ENCODE data around the gene SORCS2.

SORCS2 gene

GRCh38 chr4:7659429-7660175, 467.3 kb downstream of the SORCS2 start:
- TF ChIP-seq GATA3 (IDR thresholded peaks at IDR 0.05; ENCODE audit: low read depth, low read length) (no peak), GATA2 (IDR thresholded peaks at IDR 0.05; ENCODE audit: low read depth, low read length) (no peak)

GRCh38 chr4:7660176-7661039, 468.1 kb downstream of the SORCS2 start:
- no peak for TF ChIP-seq GATA3 (IDR thresholded peaks at IDR 0.05; ENCODE audit: low read depth, low read length)
- no peak for TF ChIP-seq GATA2 (IDR thresholded peaks at IDR 0.05; ENCODE audit: low read depth, low read length)

GRCh38 chr4:7661066-7661748, 468.9 kb downstream of the SORCS2 start:
- TF ChIP-seq GATA3 (IDR thresholded peaks at IDR 0.05; ENCODE audit: low read depth, low read length), result no peak
- no peak for TF ChIP-seq GATA2 (IDR thresholded peaks at IDR 0.05; ENCODE audit: low read depth, low read length)

- TF ChIP-seq GATA3 (IDR thresholded peaks at IDR 0.05; ENCODE audit: low read depth, low read length) (no peak), GATA2 (IDR thresholded peaks at IDR 0.05; ENCODE audit: low read depth, low read length) (no peak)
These were observed 469.6 kb downstream of the SORCS2 start for GRCh38 chr4:7661846-7662506.

- TF ChIP-seq GATA3 (IDR thresholded peaks at IDR 0.05; ENCODE audit: low read depth, low read length) (no peak), GATA2 (IDR thresholded peaks at IDR 0.05; ENCODE audit: low read depth, low read length) (no peak)
These were observed 470.1 kb downstream of the SORCS2 start for GRCh38 chr4:7662507-7662846.

GRCh38 chr4:7663075-7663541, 470.8 kb downstream of the SORCS2 start:
- no peak for TF ChIP-seq GATA2 (IDR thresholded peaks at IDR 0.05; ENCODE audit: low read depth, low read length)
- TF ChIP-seq GATA3 (IDR thresholded peaks at IDR 0.05; ENCODE audit: low read depth, low read length), result no peak

- TF ChIP-seq GATA2 (IDR thresholded peaks at IDR 0.05; ENCODE audit: low read depth, low read length), result no peak
- TF ChIP-seq GATA3 (IDR thresholded peaks at IDR 0.05; ENCODE audit: low read depth, low read length), result no peak
These were observed 471.8 kb downstream of the SORCS2 start for GRCh38 chr4:7664106-7664505.

- no peak for TF ChIP-seq GATA2 (IDR thresholded peaks at IDR 0.05; ENCODE audit: low read depth, low read length)
- TF ChIP-seq GATA3 (IDR thresholded peaks at IDR 0.05; ENCODE audit: low read depth, low read length), result no peak
These were observed 473.0 kb downstream of the SORCS2 start for GRCh38 chr4:7665321-7665720.

GRCh38 chr4:7666011-7666410, 473.7 kb downstream of the SORCS2 start:
- no peak for TF ChIP-seq GATA2 (IDR thresholded peaks at IDR 0.05; ENCODE audit: low read depth, low read length)
- TF ChIP-seq GATA3 (IDR thresholded peaks at IDR 0.05; ENCODE audit: low read depth, low read length), result no peak

- TF ChIP-seq GATA3 (IDR thresholded peaks at IDR 0.05; ENCODE audit: low read depth, low read length), result no peak
- TF ChIP-seq GATA2 (IDR thresholded peaks at IDR 0.05; ENCODE audit: low read depth, low read length), result no peak
These were observed 474.4 kb downstream of the SORCS2 start for GRCh38 chr4:7666744-7667143.

GRCh38 chr4:7668271-7668670, 475.9 kb downstream of the SORCS2 start:
- TF ChIP-seq GATA2 (IDR thresholded peaks at IDR 0.05; ENCODE audit: low read depth, low read length) (no peak), GATA3 (IDR thresholded peaks at IDR 0.05; ENCODE audit: low read depth, low read length) (no peak)

- no peak for TF ChIP-seq GATA2 (IDR thresholded peaks at IDR 0.05; ENCODE audit: low read depth, low read length)
- TF ChIP-seq GATA3 (IDR thresholded peaks at IDR 0.05; ENCODE audit: low read depth, low read length), result no peak
These were observed 476.5 kb downstream of the SORCS2 start for GRCh38 chr4:7668826-7669225.

- no peak for TF ChIP-seq GATA3 (IDR thresholded peaks at IDR 0.05; ENCODE audit: low read depth, low read length)
These were observed 480.3 kb downstream of the SORCS2 start for GRCh38 chr4:7672601-7673000.

GRCh38 chr4:7673121-7673520, 480.8 kb downstream of the SORCS2 start:
- TF ChIP-seq GATA3 (IDR thresholded peaks at IDR 0.05; ENCODE audit: low read depth, low read length) (no peak), GATA2 (IDR thresholded peaks at IDR 0.05; ENCODE audit: low read depth, low read length) (no peak)

Measured in SH-SY5Y (cell line).